ENCODE data around the gene HACL1.

DNA sequence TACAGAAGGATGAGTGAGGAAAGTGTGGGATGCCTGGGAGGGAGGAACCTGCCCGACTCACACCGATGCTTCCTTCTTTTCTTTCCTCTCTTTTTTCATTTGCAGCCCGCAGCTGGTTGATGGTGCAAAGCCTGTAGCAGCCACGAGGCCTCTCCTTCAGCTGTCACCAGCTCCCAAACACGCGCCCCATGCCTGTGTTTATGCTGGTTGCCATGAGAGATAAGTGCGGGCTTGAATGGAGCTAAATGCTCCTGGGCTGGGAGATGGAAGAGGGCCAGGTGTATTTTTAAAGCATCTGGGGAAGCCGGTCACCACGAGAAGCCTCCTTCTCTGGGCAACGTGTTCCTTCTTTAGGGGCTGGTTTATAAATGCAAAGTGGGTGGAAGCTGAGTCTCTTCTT, 89.2 kb downstream of the HACL1 start:
- TF ChIP-seq JUN (IDR thresholded peaks at IDR 0.05; ENCODE audit: borderline replicate concordance, insufficient read depth, insufficient read length, low read depth) (no peak), POLR2A (IDR thresholded peaks at IDR 0.05; ENCODE audit: low read depth, low read length) (no peak)
